Activated gamma-delta T cell (primary cell): ENCODE data around the gene AOAH.

Source experiments
- DNase-seq: peaks from one replicate; lab custom pipeline; 2025; lab: John Stamatoyannopoulos, UW

The AOAH gene

GRCh38 chr7:36692456-36692855 is 31.8 kb downstream of the AOAH start:
- no peak for DNase-seq

GRCh38 chr7:36691983-36692382 is 32.3 kb downstream of the AOAH start:
- no peak for DNase-seq

GRCh38 chr7:36690514-36691187 is 33.6 kb downstream of the AOAH start:
- no peak for DNase-seq

- DNase-seq, result no peak
Measured at GRCh38 chr7:36690041-36690440, 34.3 kb downstream of the AOAH start.

- no peak for DNase-seq
Measured at GRCh38 chr7:36686499-36686898, 37.8 kb downstream of the AOAH start.

- DNase-seq, result no peak
Measured at GRCh38 chr7:36684954-36685353, 39.3 kb downstream of the AOAH start.

- DNase-seq, result no peak
Measured at GRCh38 chr7:36683695-36684357, 40.5 kb downstream of the AOAH start.

GRCh38 chr7:36683111-36683510 is 41.2 kb downstream of the AOAH start:
- no peak for DNase-seq

GRCh38 chr7:36682102-36682501 is 42.2 kb downstream of the AOAH start:
- DNase-seq, result no peak

GRCh38 chr7:36677769-36678437 is 46.4 kb downstream of the AOAH start:
- no peak for DNase-seq

GRCh38 chr7:36673703-36674102 is 50.6 kb downstream of the AOAH start:
- no peak for DNase-seq

GRCh38 chr7:36671432-36671829 is 52.9 kb downstream of the AOAH start:
- DNase-seq, result no peak

GRCh38 chr7:36670585-36671431 is 53.5 kb downstream of the AOAH start:
- DNase-seq, result no peak

GRCh38 chr7:36668750-36669149 is 55.5 kb downstream of the AOAH start:
- no peak for DNase-seq

GRCh38 chr7:36668080-36668479 is 56.2 kb downstream of the AOAH start:
- DNase-seq, result no peak

- no peak for DNase-seq
Measured at GRCh38 chr7:36667007-36667745, 57.1 kb downstream of the AOAH start.

GRCh38 chr7:36663481-36663880 is 60.8 kb downstream of the AOAH start:
- DNase-seq, result no peak

- DNase-seq, result no peak
Measured at GRCh38 chr7:36661135-36661840, 63.0 kb downstream of the AOAH start.

- no peak for DNase-seq
Measured at GRCh38 chr7:36659638-36660341, 64.5 kb downstream of the AOAH start.

GRCh38 chr7:36659172-36659516 is 65.2 kb downstream of the AOAH start:
- DNase-seq, result no peak
